Kidney (tissue), 14 donors: ENCODE data around the gene ADGRL2. TPM values are rescaled to one million over a fixed set of nuclear protein-coding genes. Genes with fewer than 3 reads are reported as not detected.

Source experiments
- DNase-seq, 5 donors: peaks; one replicate each; pipeline ENCODE4 v3.0.0-alpha.2; 2013 to 2020
- FAIRE-seq: peaks from 2 replicates; lab custom pipeline; 2012; peaks lifted over from hg19 to GRCh38; lab: Jason Lieb, UNC
- H3K27ac ChIP-seq, 2 donors: one replicate each; pipeline ENCODE4 v1.7.0; 2013; ENCODE audit warnings: low read depth in 2 of 2, low read length in 2 of 2, inconsistent platforms in 1 of 2
- H3K27me3 ChIP-seq: one replicate; pipeline ENCODE4 v1.7.1; 2013; ENCODE audit warnings: low read length, inconsistent platforms; ENCODE audit not compliant: control insufficient read depth, insufficient read depth
- H3K36me3 ChIP-seq, 3 donors: one replicate each; pipeline versions ENCODE4 v1.7.0 to v1.7.1; 2013; ENCODE audit warnings: low read length in 3 of 3, control low read depth in 1 of 3, inconsistent platforms in 1 of 3; ENCODE audit not compliant: insufficient read depth in 3 of 3, control insufficient read depth in 2 of 3
- H3K4me1 ChIP-seq, 3 donors: one replicate each; pipeline versions ENCODE4 v1.7.0 to v1.7.1; 2013; ENCODE audit warnings: low read length in 3 of 3, inconsistent platforms in 1 of 3, low read depth in 1 of 3; ENCODE audit not compliant: control insufficient read depth in 2 of 3, insufficient read depth in 2 of 3
- H3K4me3 ChIP-seq, 3 donors: one replicate each; pipeline versions ENCODE4 v1.7.0 to v1.8.1; 2013; ENCODE audit warnings: low read length in 3 of 3, control low read depth in 1 of 3, inconsistent platforms in 1 of 3
- H3K9ac ChIP-seq, 3 donors: one replicate each; pipeline versions ENCODE4 v1.7.0 to v1.7.1; 2013; ENCODE audit warnings: low read length in 3 of 3, control low read depth in 1 of 3, inconsistent platforms in 1 of 3
- H3K9me3 ChIP-seq, 3 donors: one replicate each; pipeline versions ENCODE4 v1.7.0 to v1.7.1; 2013; ENCODE audit warnings: low read length in 3 of 3, control low read depth in 1 of 3, inconsistent platforms in 1 of 3; ENCODE audit not compliant: control insufficient read depth in 2 of 3, insufficient read depth in 1 of 3
- intact Hi-C: fragments of 100-400 bp; cut with DNase I; formaldehyde crosslinking; loops from one replicate; pipeline ENCODE4 v1.11.1; 2022
- polyA plus RNA-seq: library from polyadenylated mRNA; stranded (reverse); fragments of 350-450 nt; fragmentation: Illumina TruSeq; extraction: RNeasy Lipid Tissue Mini Kit (QIAGEN cat#74804); gene quantifications from one replicate; pipeline ENCODE4 v1.2.3, GENCODE V29; 2014; ENCODE audit warnings: low read depth, low replicate concordance; ENCODE audit not compliant: insufficient read depth
- total RNA-seq: library from RNA; stranded (reverse); fragmentation: NEBNext Ultra II Directional; extraction: Animal tissue kit (Norgen Biotek cat#: 25700); gene quantifications from one replicate; pipeline ENCODE4 v1.2.1, GENCODE V29; 2021
- TF ChIP-seq, protein P1 (sequence below): IDR thresholded peaks from 3 replicates; pipeline ENCODE4 v1.5.1; 2012; ENCODE audit warnings: mild to moderate bottlenecking, moderate library complexity, borderline replicate concordance; ENCODE audit not compliant: insufficient read depth; ENCODE audit errors: extremely low read depth
- donor health status: control.
- donor health status: control.
- donor health status: control.
- donor health status: control.
- donor health status: control.
- donor health status: DM: yes; HTN: yes; CAD: no.
- donor health status: Normal renal cell carcinoma (clear cell type).

Gene ADGRL2
- total and polyA plus RNA-seq, 2 donors from 2014 or later = 27.2 to 71.2 TPM

DNA sequence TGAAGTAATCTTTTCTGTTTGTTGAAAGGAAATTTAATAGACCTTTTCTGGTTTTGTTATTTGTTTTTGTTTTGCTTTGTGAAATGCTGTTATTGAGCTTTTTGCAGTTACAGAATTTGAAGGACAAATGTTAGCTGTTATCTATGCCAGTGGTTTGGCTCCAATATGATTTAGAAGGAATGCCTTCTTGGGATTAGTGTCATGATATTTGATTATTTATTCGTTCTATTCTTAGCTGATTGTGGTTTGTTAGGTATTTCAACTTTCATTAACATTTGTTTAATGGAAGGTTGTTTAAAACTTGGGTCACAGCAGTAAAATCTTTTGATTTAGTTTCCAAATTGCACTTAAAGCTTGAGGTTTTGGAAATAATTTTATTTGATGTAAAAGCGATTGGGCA lies 33.5 kb downstream of the ADGRL2 start:
- peaks cover 0 to 5% (median 0%) of the 10 kb centered on the region in 3 donors for H3K4me1 ChIP-seq
- H3K4me3 ChIP-seq = no peak overlapping the region
- intact Hi-C loops = no loop called here
- TF ChIP-seq, protein P1, sequence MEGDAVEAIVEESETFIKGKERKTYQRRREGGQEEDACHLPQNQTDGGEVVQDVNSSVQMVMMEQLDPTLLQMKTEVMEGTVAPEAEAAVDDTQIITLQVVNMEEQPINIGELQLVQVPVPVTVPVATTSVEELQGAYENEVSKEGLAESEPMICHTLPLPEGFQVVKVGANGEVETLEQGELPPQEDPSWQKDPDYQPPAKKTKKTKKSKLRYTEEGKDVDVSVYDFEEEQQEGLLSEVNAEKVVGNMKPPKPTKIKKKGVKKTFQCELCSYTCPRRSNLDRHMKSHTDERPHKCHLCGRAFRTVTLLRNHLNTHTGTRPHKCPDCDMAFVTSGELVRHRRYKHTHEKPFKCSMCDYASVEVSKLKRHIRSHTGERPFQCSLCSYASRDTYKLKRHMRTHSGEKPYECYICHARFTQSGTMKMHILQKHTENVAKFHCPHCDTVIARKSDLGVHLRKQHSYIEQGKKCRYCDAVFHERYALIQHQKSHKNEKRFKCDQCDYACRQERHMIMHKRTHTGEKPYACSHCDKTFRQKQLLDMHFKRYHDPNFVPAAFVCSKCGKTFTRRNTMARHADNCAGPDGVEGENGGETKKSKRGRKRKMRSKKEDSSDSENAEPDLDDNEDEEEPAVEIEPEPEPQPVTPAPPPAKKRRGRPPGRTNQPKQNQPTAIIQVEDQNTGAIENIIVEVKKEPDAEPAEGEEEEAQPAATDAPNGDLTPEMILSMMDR = no peak
- H3K36me3 ChIP-seq = no peaks in the 10 kb centered on the region
- no peaks in the 10 kb centered on the region for H3K9me3 ChIP-seq
- H3K27ac ChIP-seq = no peak overlapping the region
- H3K27me3 ChIP-seq = no peaks in the 10 kb centered on the region
- no peak for DNase-seq
- H3K9ac ChIP-seq = no peak overlapping the region
- no peak for FAIRE-seq

DNA sequence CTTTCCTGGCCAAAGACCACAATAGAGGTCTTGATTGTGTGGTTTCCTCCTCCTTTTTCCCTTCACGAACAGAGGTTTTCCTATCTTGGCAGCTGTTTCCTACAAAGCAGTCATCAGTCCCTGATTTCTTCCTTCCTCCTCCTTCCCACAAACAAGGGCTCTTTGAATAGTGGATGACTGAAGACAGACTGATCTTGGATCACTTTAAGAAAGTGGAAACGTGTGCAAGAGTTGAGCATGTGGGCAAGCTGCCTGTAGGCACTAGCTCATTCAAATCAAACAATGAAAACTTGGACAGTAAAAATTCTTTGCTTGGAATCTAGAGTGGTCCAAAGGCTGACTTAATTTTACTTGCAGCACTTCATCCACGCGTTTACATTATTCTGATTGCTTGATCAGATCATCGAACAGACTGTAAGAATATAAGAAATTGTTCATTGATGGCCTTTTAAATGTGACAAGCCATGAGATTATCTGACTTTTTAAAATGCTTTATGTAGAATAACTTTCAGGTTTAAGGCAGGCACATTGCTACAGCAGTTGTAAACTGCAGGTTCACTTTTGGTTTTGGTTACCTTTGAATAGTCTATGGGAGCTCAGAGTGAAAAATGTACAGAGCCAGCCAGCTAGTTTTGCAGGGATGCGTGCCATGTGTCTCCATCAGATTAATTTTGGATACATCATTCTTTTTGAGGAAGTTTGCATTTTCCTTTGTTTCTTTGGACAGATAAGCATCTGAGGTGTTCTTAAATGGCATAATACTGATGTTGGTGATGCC lies 34.4 kb downstream of the ADGRL2 start:
- peaks cover 0 to 5% (median 0%) of the 10 kb centered on the region in 3 donors for H3K4me1 ChIP-seq
- TF ChIP-seq, protein P1 = no peak
- no peaks in the 10 kb centered on the region for H3K27me3 ChIP-seq
- H3K27ac ChIP-seq = no peak overlapping the region
- H3K9me3 ChIP-seq = no peaks in the 10 kb centered on the region
- no peak overlapping the region for H3K9ac ChIP-seq
- DNase-seq (peak in 1 of 5 donors; percentile 52), FAIRE-seq (no peak)
- no peaks in the 10 kb centered on the region for H3K36me3 ChIP-seq
- intact Hi-C loops = no loop called here
- H3K4me3 ChIP-seq = no peak overlapping the region

DNA sequence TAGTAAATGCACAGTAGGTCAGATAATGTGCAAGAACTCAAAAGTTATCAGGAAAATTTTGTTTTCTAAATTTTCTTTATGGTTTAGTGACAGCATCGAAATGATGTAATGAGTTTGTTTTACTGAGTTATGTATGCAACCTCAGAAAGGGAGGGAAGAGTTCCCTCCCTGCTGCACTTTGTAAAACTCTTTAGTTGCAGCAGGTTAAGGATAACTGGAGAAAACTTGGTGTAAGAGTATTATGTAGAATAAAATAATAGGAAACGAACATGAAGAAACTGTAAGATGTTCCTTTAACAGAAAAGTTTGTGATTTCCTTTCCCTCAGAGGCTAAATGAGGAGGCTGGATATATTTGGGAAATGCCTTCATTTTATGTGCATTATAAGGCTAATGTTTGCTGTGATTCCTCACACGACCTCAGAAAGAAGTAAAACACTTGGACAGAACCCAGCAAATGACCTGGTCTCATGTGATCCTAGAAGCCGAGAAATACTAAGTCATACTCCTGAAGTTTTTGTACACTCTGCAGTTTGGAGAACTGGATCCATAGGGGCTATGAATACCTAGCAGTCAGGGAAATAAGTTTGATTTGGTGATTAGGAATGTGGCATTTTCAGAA lies 35.4 kb downstream of the ADGRL2 start:
- Histone ChIP-seq H3K27ac (no peak overlapping the region), H3K4me1 (peaks cover 0 to 5% (median 0%) of the 10 kb centered on the region in 3 donors), H3K27me3 (no peaks in the 10 kb centered on the region), H3K4me3 (no peak overlapping the region), H3K9ac (no peak overlapping the region), H3K9me3 (no peaks in the 10 kb centered on the region), H3K36me3 (no peaks in the 10 kb centered on the region)
- no peak for DNase-seq
- intact Hi-C loops = no loop called here
- TF ChIP-seq, protein P1 = no peak
- no peak for FAIRE-seq
